ENCODE measurements around the gene SEPTIN11.

DNA sequence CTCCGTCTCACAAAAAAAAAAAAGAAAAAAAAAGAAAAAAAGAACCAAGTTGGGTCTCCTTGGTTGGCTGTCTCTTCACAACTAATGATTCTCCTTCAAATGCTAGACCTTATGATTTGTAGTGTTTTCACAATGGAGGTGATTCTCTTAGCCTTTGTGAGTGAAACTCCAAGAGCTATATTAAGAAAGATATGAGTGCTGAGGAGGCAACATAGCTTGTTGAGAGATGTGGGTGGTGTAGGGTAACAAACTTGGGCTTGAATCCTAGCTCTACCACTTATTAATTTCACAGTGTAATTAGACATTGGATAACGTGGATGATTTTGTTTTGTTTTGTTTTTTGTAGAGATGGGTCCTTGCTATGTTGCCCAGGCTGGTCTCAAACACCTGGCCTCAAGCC is 10.4 kb upstream of the SEPTIN11 start:
- TF ChIP-seq CTCF (conservative IDR thresholded peaks at IDR 0.05; ENCODE audit: low read depth, low read length) (no peak), EZH2 (IDR thresholded peaks at IDR 0.05; ENCODE audit: borderline replicate concordance, low read depth, low read length, poor library complexity, severe bottlenecking) (no peak)
